Measurements from ENCODE around the gene DSCAM.

Gene DSCAM

DNA sequence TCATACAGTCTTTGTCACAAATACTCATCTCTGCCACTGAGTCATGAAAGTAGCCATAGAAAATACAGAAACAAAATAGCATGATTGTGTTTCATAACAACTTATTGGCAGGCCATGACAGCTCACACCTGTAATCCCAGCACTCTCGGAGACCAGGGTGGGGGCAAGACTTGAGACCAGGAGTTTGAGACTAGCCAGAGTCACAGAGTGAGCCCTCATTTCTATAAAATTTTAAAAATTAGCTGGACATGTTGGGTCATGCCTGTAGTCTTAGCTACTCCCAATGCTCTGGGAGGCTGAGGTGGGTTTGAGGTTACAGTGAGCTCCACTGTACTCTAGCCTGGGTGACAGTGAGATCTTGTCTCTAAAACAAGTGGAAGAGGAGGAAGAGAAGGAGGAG is 568.6 kb downstream of the DSCAM start:
- no peak for DNase-seq (ENCODE audit: low read depth in 1 of 2, low spot score in 1 of 2)
- TF ChIP-seq SPI1 (IDR thresholded peaks at IDR 0.05; ENCODE audit: borderline replicate concordance, low read depth) (no peak), POLR2AphosphoS5 (IDR thresholded peaks at IDR 0.05; ENCODE audit: low read depth) (no peak)
- TF ChIP-seq, protein P1, sequence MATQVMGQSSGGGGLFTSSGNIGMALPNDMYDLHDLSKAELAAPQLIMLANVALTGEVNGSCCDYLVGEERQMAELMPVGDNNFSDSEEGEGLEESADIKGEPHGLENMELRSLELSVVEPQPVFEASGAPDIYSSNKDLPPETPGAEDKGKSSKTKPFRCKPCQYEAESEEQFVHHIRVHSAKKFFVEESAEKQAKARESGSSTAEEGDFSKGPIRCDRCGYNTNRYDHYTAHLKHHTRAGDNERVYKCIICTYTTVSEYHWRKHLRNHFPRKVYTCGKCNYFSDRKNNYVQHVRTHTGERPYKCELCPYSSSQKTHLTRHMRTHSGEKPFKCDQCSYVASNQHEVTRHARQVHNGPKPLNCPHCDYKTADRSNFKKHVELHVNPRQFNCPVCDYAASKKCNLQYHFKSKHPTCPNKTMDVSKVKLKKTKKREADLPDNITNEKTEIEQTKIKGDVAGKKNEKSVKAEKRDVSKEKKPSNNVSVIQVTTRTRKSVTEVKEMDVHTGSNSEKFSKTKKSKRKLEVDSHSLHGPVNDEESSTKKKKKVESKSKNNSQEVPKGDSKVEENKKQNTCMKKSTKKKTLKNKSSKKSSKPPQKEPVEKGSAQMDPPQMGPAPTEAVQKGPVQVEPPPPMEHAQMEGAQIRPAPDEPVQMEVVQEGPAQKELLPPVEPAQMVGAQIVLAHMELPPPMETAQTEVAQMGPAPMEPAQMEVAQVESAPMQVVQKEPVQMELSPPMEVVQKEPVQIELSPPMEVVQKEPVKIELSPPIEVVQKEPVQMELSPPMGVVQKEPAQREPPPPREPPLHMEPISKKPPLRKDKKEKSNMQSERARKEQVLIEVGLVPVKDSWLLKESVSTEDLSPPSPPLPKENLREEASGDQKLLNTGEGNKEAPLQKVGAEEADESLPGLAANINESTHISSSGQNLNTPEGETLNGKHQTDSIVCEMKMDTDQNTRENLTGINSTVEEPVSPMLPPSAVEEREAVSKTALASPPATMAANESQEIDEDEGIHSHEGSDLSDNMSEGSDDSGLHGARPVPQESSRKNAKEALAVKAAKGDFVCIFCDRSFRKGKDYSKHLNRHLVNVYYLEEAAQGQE (IDR thresholded peaks at IDR 0.05; ENCODE audit: insufficient replicate concordance, low read depth), result no peak
- no peaks in the 10 kb centered on the region for H3K27me3 ChIP-seq (ENCODE audit: insufficient read depth, poor library complexity, severe bottlenecking)
- H3K4me3 ChIP-seq (replicated peaks; ENCODE audit: insufficient read depth, low read length), result no peak overlapping the region
- no peak overlapping the region for H3K27ac ChIP-seq (replicated peaks)

DNA sequence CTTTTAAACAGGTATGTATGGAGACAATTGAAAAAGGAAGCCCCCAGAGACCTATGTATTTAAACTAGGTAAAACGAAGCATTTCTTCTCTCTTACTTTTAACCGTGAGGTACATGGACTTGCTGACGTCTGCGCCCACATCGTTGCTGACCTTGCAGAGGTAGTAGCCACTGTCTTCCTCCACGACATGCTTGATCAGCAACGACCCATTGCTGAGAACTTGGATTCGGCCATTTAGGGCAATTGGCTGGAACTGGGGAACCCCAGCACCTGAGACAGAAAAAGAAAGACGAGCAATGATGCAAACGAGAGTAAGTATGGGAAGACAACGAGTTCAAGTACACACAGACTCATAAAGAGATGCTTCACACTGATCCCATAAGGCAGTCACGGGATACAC is 571.0 kb downstream of the DSCAM start:
- no peak for DNase-seq (ENCODE audit: low read depth in 1 of 2, low spot score in 1 of 2)
- H3K27ac ChIP-seq (replicated peaks), result no peak overlapping the region
- no peak overlapping the region for H3K4me3 ChIP-seq (replicated peaks; ENCODE audit: insufficient read depth, low read length)
- TF ChIP-seq, protein P1 (IDR thresholded peaks at IDR 0.05; ENCODE audit: insufficient replicate concordance, low read depth), result no peak
- TF ChIP-seq SPI1 (IDR thresholded peaks at IDR 0.05; ENCODE audit: borderline replicate concordance, low read depth), result no peak
- TF ChIP-seq CTCF (IDR thresholded peaks at IDR 0.05; ENCODE audit: insufficient read depth, low read length), result no peak
- TF ChIP-seq GABPA (IDR thresholded peaks at IDR 0.05; ENCODE audit: low read depth), result no peak
- no peak for TF ChIP-seq POLR2AphosphoS5 (IDR thresholded peaks at IDR 0.05; ENCODE audit: low read depth)
- H3K27me3 ChIP-seq (ENCODE audit: insufficient read depth, poor library complexity, severe bottlenecking), result no peaks in the 10 kb centered on the region

GRCh38 chr21:40272037-40272436 is 574.9 kb downstream of the DSCAM start:
- DNase-seq (ENCODE audit: low read depth in 1 of 2, low spot score in 1 of 2), result no peak
- TF ChIP-seq SPI1 (IDR thresholded peaks at IDR 0.05; ENCODE audit: borderline replicate concordance, low read depth), result no peak
- TF ChIP-seq POLR2AphosphoS5 (IDR thresholded peaks at IDR 0.05; ENCODE audit: low read depth), result no peak
- TF ChIP-seq GABPA (IDR thresholded peaks at IDR 0.05; ENCODE audit: low read depth), result no peak
- Histone ChIP-seq H3K27me3 (ENCODE audit: insufficient read depth, poor library complexity, severe bottlenecking) (no peaks in the 10 kb centered on the region), H3K27ac (replicated peaks) (no peak overlapping the region), H3K4me3 (replicated peaks; ENCODE audit: insufficient read depth, low read length) (no peak overlapping the region)

GRCh38 chr21:40271164-40271563 is 575.8 kb downstream of the DSCAM start:
- TF ChIP-seq CTCF (IDR thresholded peaks at IDR 0.05; ENCODE audit: insufficient read depth, low read length) (no peak), SPI1 (IDR thresholded peaks at IDR 0.05; ENCODE audit: borderline replicate concordance, low read depth) (no peak), POLR2AphosphoS5 (IDR thresholded peaks at IDR 0.05; ENCODE audit: low read depth) (no peak), GABPA (IDR thresholded peaks at IDR 0.05; ENCODE audit: low read depth) (no peak)
- TF ChIP-seq, protein P1 (IDR thresholded peaks at IDR 0.05; ENCODE audit: insufficient replicate concordance, low read depth), result no peak
- Histone ChIP-seq H3K27ac (replicated peaks) (no peak overlapping the region), H3K27me3 (ENCODE audit: insufficient read depth, poor library complexity, severe bottlenecking) (no peaks in the 10 kb centered on the region), H3K4me3 (replicated peaks; ENCODE audit: insufficient read depth, low read length) (no peak overlapping the region)
- DNase-seq (ENCODE audit: low read depth in 1 of 2, low spot score in 1 of 2), result no peak
